ENCODE data around the gene USH2A. TPM values are rescaled to one million over a fixed set of nuclear protein-coding genes. Genes with fewer than 3 reads are reported as not detected.

The USH2A gene
- total RNA-seq, 1 donor from 2014 or later, result not detected

DNA sequence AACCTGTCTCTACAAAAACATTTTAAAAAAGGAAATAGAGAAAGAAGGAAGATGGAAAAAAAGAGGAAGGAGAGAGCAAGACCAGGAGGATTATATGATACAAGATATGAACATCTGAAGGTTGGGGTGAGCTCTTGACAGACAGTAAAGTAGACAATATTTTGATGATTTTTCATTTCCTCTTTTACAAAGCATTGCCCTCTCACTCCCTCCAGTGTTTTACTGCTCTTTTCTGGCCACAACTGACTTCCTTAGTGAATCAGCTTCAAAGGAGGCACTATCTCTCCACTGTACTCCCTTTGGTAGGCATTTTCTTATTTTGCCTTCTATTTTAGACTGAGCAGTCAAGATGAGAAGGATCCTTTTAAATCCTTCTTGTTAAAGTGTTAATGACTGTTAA lies 559.5 kb downstream of the USH2A start:
- Mint-ChIP-seq H3K36me3 (ENCODE audit: low read depth) (no peaks in the 10 kb centered on the region), H3K27me3 (ENCODE audit: insufficient read depth) (no peaks in the 10 kb centered on the region), H3K4me3 (no peak overlapping the region), H3K9me3 (no peaks in the 10 kb centered on the region), H3K27ac (no peak overlapping the region), H3K4me1 (ENCODE audit: low read depth) (no peaks in the 10 kb centered on the region)
- DNase-seq (ENCODE audit: low spot score), result no peak
- intact Hi-C loops (cut with micrococcal nuclease), result no loop called here

DNA sequence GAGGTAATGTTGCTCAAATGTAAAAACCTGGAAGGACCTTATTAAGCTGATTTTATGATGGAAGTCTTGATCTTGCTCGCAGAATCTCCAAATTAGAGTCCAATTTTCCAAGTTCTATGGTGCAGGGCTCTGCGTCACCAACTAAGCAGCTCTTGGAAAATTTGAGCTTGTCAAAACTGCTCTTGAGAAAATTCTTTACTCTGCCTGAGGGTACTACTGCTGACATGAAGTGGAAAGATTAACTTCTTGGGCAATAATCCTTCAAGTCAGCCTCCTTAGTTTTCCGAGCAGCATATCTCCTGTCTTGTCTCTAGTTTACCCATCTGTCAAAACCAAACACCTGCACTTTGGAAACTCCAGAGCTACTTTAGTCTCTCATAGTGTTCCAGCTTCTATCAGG lies 562.4 kb downstream of the USH2A start:
- Mint-ChIP-seq H3K9me3 (peaks cover 8% of the 10 kb centered on the region), H3K4me1 (ENCODE audit: low read depth) (no peaks in the 10 kb centered on the region), H3K36me3 (ENCODE audit: low read depth) (no peaks in the 10 kb centered on the region), H3K4me3 (no peak overlapping the region), H3K27ac (no peak overlapping the region), H3K27me3 (ENCODE audit: insufficient read depth) (no peaks in the 10 kb centered on the region)
- intact Hi-C loops (cut with micrococcal nuclease), result no loop called here
- DNase-seq (ENCODE audit: low spot score), result no peak

DNA sequence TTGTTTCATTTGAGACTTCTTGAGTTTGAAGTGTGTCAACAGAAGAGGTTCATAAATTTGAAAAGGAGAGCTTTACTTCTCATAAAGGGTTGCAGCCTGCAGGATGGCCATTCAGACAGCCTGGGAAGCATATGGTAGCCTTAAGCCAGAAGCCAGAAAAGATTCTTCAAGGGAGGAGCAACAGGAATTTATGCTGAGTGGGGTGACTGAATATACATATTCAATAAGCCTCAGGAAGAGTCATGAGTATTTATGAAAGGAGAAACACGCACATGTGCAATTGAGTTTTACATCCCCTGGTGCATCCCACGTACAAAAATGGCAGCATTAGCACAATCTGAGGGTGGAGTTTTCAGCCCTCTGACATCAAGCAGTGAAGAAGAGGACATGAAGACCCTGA lies 565.9 kb downstream of the USH2A start:
- Mint-ChIP-seq H3K4me1 (ENCODE audit: low read depth) (no peaks in the 10 kb centered on the region), H3K27me3 (ENCODE audit: insufficient read depth) (no peaks in the 10 kb centered on the region), H3K9me3 (peaks cover 15% of the 10 kb centered on the region), H3K27ac (no peak overlapping the region), H3K36me3 (ENCODE audit: low read depth) (no peaks in the 10 kb centered on the region), H3K4me3 (no peak overlapping the region)
- intact Hi-C loops (cut with micrococcal nuclease), result no loop called here
- DNase-seq (ENCODE audit: low spot score), result no peak

DNA sequence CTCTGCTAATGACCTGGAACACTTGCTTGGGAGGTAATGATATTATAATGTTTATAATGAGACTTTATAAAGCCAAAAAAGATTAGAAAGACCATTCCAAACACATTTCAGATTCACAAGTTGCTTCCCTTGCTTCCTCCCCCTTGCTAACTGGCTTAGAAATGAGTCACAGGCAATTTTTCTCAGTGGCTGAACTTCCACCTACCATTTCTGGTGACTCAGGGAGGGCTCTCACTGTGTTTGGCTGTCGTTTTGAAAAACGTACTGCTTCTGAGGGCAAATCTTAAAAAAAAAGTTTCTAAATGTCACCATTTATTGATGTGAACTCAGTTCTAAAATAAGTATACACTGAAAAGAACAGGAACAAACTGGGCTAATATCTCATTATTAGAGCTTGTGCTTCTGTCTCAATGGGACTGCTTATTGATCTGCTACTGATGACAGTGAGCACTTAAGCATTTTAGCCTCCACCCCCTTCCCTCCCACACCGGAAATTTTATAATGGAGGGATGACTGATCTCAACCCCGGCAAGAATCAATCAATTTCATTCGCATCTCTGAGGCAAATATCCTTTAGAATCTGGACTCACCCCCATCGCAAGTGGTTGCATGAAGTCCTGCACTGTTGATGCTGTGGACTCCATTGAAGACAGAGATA lies 577.9 kb downstream of the USH2A start:
- no peak for DNase-seq (ENCODE audit: low spot score)
- no peaks in the 10 kb centered on the region for H3K36me3 Mint-ChIP-seq (ENCODE audit: low read depth)
- H3K4me1 Mint-ChIP-seq (ENCODE audit: low read depth), result no peaks in the 10 kb centered on the region
- intact Hi-C loops (cut with micrococcal nuclease), result no loop called here
- H3K9me3 Mint-ChIP-seq, result no peaks in the 10 kb centered on the region
- no peaks in the 10 kb centered on the region for H3K27me3 Mint-ChIP-seq (ENCODE audit: insufficient read depth)
- no peak overlapping the region for H3K4me3 Mint-ChIP-seq
- H3K27ac Mint-ChIP-seq, result no peak overlapping the region

DNA sequence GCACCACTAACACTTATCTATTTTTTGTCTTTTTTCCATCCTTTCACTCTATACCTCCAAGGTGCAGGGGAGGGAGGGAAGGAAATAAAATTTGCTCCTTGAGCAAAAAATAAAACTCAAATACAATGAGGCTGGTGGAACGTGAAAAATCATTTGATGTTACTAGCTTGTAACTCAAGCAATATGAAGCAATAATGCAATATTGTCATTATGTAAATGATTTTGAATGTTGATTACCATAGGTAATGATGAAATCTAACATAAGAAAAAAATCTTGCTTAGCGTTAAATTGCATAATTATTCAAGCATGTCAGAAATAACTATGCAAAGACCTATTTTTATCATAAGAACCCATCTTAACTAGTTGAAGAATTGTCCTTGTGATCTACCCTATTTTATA lies 578.5 kb downstream of the USH2A start:
- Mint-ChIP-seq H3K36me3 (ENCODE audit: low read depth) (no peaks in the 10 kb centered on the region), H3K27ac (no peak overlapping the region), H3K9me3 (no peaks in the 10 kb centered on the region)

DNA sequence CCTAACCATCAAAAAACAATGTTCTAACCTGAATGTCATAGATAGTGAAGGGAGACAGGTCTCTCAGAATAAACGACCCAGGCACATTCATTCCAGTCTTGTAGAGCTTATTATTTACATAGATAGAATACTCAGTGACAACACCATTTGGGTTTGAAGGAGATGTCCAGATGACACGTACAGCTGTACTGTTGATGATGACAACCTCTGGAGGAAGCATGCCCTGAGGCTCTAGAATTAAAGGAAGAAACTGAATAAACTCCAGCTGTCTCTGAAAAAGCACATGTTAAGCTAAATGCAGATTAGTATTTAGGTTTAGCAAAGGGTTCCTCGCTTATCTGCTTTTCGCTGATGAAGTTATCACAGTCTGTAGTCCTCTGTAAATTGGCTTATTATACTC lies 579.0 kb downstream of the USH2A start:
- no peaks in the 10 kb centered on the region for H3K27me3 Mint-ChIP-seq (ENCODE audit: insufficient read depth)
- no peak overlapping the region for H3K27ac Mint-ChIP-seq
- H3K9me3 Mint-ChIP-seq, result no peaks in the 10 kb centered on the region
- no peaks in the 10 kb centered on the region for H3K4me1 Mint-ChIP-seq (ENCODE audit: low read depth)
- DNase-seq (ENCODE audit: low spot score), result no peak
- H3K4me3 Mint-ChIP-seq, result no peak overlapping the region
- intact Hi-C loops (cut with micrococcal nuclease), result no loop called here
- no peaks in the 10 kb centered on the region for H3K36me3 Mint-ChIP-seq (ENCODE audit: low read depth)

More for the DNA sequence above, 578.5 kb downstream of the USH2A start:
- Mint-ChIP-seq H3K4me1 (ENCODE audit: low read depth) (no peaks in the 10 kb centered on the region), H3K27me3 (ENCODE audit: insufficient read depth) (no peaks in the 10 kb centered on the region), H3K4me3 (no peak overlapping the region)
- intact Hi-C loops (cut with micrococcal nuclease), result no loop called here
- no peak for DNase-seq (ENCODE audit: low spot score)

DNA sequence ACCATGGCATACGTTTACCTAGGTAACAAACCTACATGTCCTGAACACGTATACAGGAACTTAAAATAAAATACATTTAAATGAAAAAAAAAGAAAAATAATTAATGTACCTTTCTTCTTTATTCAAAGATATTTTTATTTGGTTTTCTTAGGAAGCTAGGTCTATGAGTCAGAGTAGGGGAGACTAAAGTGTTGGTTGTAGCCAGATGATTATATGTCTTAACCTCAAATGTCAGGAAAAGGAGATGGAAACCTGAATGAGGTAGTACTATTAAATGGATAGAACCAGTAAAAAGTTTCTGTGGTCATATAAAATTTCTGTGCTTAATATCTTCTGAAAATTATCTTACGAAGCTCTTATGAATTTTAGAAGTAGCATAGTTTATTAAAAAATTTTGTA lies 580.3 kb downstream of the USH2A start:
- Mint-ChIP-seq H3K36me3 (ENCODE audit: low read depth) (no peaks in the 10 kb centered on the region), H3K27me3 (ENCODE audit: insufficient read depth) (no peaks in the 10 kb centered on the region), H3K9me3 (no peaks in the 10 kb centered on the region), H3K4me3 (no peak overlapping the region), H3K27ac (no peak overlapping the region), H3K4me1 (ENCODE audit: low read depth) (no peaks in the 10 kb centered on the region)
- intact Hi-C loops (cut with micrococcal nuclease), result no loop called here
- DNase-seq (ENCODE audit: low spot score), result no peak

DNA sequence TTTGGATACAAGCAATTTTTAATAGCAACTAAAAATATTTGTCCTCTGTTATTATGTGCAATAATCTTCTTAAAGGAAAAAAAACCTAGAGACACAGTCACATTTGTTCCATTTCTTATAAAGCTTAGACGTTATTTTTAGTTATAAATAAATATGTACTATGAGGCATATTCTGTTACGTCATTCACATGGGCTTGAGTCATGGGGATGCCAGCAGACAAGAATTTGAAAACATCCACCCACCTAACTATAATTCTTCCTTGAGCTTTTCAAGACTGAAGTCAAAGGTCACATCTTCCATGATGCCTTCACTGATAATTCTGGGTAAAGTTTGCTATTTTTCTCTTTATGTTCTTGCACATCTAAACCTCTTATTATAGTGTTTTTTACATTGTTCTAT lies 587.3 kb downstream of the USH2A start:
- no peak for DNase-seq (ENCODE audit: low spot score)
- Mint-ChIP-seq H3K4me3 (no peak overlapping the region), H3K36me3 (ENCODE audit: low read depth) (no peaks in the 10 kb centered on the region), H3K27me3 (ENCODE audit: insufficient read depth) (no peaks in the 10 kb centered on the region), H3K27ac (no peak overlapping the region), H3K4me1 (ENCODE audit: low read depth) (no peaks in the 10 kb centered on the region), H3K9me3 (no peaks in the 10 kb centered on the region)
- intact Hi-C loops (cut with micrococcal nuclease), result no loop called here

DNA sequence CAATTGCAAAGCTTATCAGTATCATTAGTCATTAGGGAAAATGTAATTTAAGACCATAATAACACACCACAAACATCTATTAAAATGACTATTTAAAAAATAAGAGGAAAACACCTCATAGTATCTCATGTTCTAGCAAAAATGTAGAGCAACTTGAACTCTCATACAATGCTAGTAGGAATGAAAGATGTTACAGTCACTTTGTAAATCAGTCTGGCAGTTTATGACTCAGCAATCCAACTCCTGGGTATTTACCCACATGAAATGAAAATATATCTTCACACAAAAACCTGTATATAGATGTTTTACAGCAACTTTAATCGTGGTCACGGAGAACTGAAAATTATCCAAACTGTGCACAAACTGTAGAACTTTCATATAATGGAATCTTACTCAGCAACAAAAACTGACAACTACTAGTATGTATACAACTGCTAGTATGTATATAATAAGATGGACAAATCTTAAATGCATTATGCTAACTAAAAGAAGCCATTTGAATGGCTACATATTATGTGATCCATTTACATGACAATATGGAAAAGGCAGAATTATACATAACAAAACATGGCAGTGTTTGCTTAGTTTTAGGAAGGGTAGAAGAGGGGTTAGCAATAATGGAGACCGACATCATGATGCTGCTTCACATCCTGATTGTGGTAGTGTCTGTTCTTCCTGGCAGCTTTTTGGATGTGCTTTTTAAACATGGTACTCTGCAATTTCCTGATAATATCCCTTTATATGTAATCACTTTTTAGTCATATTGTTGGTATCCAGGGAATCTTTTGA lies 589.1 kb downstream of the USH2A start:
- H3K9me3 Mint-ChIP-seq, result peaks cover 3% of the 10 kb centered on the region
- intact Hi-C loops (cut with micrococcal nuclease), result no loop called here

DNA sequence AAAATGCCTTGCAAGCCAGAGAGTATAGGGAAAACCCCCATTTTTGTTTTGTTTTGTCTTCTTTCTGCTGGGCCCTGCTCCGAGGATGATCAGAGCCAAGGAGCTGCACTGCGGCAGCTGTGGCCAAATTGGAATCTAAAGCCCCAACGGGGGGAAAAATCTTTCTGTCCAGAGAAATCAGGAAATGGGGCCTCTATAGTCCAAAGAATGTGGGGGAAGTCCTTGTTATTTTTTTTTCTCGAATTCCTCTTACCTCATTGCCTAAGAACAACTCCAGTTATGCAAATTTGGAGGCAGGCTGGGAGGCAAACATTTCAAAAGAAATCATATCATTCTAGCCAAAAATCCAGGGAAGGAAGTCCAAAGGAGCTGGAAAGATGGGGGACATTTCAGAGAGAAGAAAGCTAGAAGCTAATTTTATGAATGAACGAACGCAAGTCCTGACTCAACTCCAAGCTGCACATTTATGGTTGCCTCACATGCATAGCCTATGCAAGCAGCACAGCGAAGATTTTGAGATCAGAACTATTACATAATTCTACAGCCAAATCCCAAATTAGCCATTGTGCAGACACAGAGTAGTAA lies 592.9 kb downstream of the USH2A start:
- H3K36me3 Mint-ChIP-seq (ENCODE audit: low read depth), result no peaks in the 10 kb centered on the region
- DNase-seq (ENCODE audit: low spot score), result no peak

More for the DNA sequence above, 589.1 kb downstream of the USH2A start:
- Mint-ChIP-seq H3K27me3 (ENCODE audit: insufficient read depth) (no peaks in the 10 kb centered on the region), H3K4me1 (ENCODE audit: low read depth) (no peaks in the 10 kb centered on the region), H3K4me3 (no peak overlapping the region), H3K27ac (no peak overlapping the region), H3K36me3 (ENCODE audit: low read depth) (no peaks in the 10 kb centered on the region)
- DNase-seq (ENCODE audit: low spot score), result no peak

DNA sequence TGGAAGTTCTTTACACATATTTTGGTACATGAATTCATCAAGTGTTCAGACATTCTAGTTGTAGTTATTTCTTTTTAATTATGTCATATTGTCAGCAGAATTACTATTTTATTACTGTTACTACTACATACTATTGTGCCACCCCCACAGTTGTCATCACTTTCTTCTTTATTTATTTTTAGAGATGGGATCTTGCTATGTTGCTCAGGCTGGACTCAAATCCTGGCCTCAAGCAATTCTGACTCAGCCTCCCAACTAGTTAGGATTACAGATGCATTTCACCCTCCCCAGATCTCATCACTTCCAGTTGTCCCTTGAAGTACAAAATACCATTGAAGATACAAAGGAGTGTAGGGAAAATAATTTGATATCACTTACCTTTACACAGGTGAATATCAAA lies 598.2 kb downstream of the USH2A start:
- Mint-ChIP-seq H3K36me3 (ENCODE audit: low read depth) (no peaks in the 10 kb centered on the region), H3K27ac (no peak overlapping the region), H3K9me3 (peaks cover 20% of the 10 kb centered on the region), H3K27me3 (ENCODE audit: insufficient read depth) (no peaks in the 10 kb centered on the region), H3K4me1 (ENCODE audit: low read depth) (no peaks in the 10 kb centered on the region), H3K4me3 (no peak overlapping the region)
- intact Hi-C loops (cut with micrococcal nuclease), result no loop called here
- no peak for DNase-seq (ENCODE audit: low spot score)

More for the DNA sequence above, 592.9 kb downstream of the USH2A start:
- Mint-ChIP-seq H3K27ac (no peak overlapping the region), H3K4me3 (no peak overlapping the region), H3K9me3 (peaks cover 20% of the 10 kb centered on the region), H3K27me3 (ENCODE audit: insufficient read depth) (no peaks in the 10 kb centered on the region), H3K4me1 (ENCODE audit: low read depth) (no peaks in the 10 kb centered on the region)
- intact Hi-C loops (cut with micrococcal nuclease), result no loop called here

DNA sequence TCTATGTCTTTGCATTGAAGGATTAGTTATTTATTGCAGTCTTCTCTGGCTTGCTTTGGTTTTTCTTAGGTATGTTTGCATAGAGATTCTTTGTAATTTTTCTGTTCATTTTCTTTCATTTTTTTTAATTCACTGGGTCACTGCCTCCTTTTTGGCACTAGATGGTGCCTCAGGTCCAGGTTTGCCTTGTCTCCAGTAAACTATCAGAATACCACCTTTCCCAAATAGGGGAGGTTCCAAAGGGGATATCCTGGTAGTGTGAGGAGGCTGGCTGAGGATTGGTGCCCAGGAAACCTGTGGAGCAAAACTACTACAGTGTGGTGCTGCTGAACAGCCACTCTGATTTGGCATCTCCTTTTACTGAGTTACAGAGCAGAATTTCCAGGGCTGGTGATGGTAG lies 599.0 kb downstream of the USH2A start:
- intact Hi-C loops (cut with micrococcal nuclease), result no loop called here

DNA sequence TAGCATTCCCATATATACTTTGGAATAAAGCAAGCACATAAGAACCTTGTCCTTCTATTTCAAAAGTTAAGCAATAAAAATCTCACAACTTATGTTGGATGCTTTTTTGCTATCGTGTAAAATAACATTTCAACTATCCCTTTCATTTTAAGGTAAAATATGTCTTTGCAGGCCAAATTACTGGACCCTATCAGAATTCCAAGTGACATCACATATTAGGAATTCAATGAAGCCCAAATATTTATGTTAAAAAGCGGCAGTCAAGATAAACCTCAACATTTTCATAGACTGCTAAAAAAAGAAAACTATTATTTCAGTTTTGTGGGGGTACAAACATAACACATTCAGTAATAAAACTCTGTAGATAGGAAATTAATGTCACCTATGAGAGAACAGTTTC lies 604.1 kb downstream of the USH2A start:
- no peak overlapping the region for H3K27ac Mint-ChIP-seq
- no peaks in the 10 kb centered on the region for H3K36me3 Mint-ChIP-seq (ENCODE audit: low read depth)
- no peak overlapping the region for H3K4me3 Mint-ChIP-seq
- no peaks in the 10 kb centered on the region for H3K4me1 Mint-ChIP-seq (ENCODE audit: low read depth)
- no peak for DNase-seq (ENCODE audit: low spot score)
- intact Hi-C loops (cut with micrococcal nuclease), result no loop called here
- no peaks in the 10 kb centered on the region for H3K9me3 Mint-ChIP-seq
- no peaks in the 10 kb centered on the region for H3K27me3 Mint-ChIP-seq (ENCODE audit: insufficient read depth)

More for the DNA sequence above, 599.0 kb downstream of the USH2A start:
- Mint-ChIP-seq H3K36me3 (ENCODE audit: low read depth) (no peaks in the 10 kb centered on the region), H3K4me1 (ENCODE audit: low read depth) (no peaks in the 10 kb centered on the region), H3K4me3 (no peak overlapping the region), H3K27me3 (ENCODE audit: insufficient read depth) (no peaks in the 10 kb centered on the region), H3K9me3 (peaks cover 16% of the 10 kb centered on the region), H3K27ac (no peak overlapping the region)
- no peak for DNase-seq (ENCODE audit: low spot score)

Measured in activated T-helper 1 cell treated with anti-CD3 and anti-CD28 coated beads, Interleukin-12 subunit alpha, Interleukin-12 subunit beta, Interleukin-2, Interleukin-4 antibody, amounts not matched to agents 30 ng/mL and 10 ng/mL and 1 ng/mL, durations not matched to agents 14 hours and 24 hours and 36 hours (primary cell).